Lower leg skin (tissue), 4 donors: ENCODE measurements around the gene SLC9A9. TPM values are rescaled to one million over a fixed set of nuclear protein-coding genes. Genes with fewer than 3 reads are reported as not detected.

ENCODE experiments used
- DNase-seq, 2 donors: peaks; one replicate each; pipeline ENCODE4 v3.0.0-alpha.2; 2019; ENCODE audit warnings: low spot score in 2 of 2
- H3K4me3 ChIP-seq: fragments of 200-600 bp; sonication (generic); 2 replicates; pipeline ENCODE4 v1.5.1; 2017; ENCODE audit warnings: mild to moderate bottlenecking, low read depth; ENCODE audit not compliant: poor library complexity, severe bottlenecking
- CTCF ChIP-seq, 3 donors: fragments of 450-650 bp; IDR thresholded peaks; one replicate each; pipeline ENCODE4 v1.5.1; 2016; ENCODE audit warnings: antibody characterized with exemption in 3 of 3, mild to moderate bottlenecking in 3 of 3, moderate library complexity in 2 of 3
- POLR2A ChIP-seq, 2 donors: fragments of 450-650 bp; IDR thresholded peaks; one replicate each; pipeline ENCODE4 v1.6.1; 2016 to 2017; ENCODE audit warnings: antibody characterized with exemption in 2 of 2, mild to moderate bottlenecking in 1 of 2, moderate library complexity in 1 of 2
- WGBS, 2 donors: methylation state at CpG; one replicate each; pipeline ENCODE4 v1.1.5; 2018; 5-methylcytosine and 5-hydroxymethylcytosine counted together
- intact Hi-C: fragments of 100-400 bp; cut with DNase I; formaldehyde crosslinking; loops from one replicate; pipeline ENCODE4 v1.15.0; 2023; ENCODE audit warnings: low total_unique reads
- total RNA-seq, 4 donors: library from RNA; depleted of rRNA; stranded (reverse); fragments of >200 nt; gene quantifications; one replicate each; pipeline ENCODE4 v1.1.0, GENCODE V29; 2016

SLC9A9 gene
- total RNA-seq, 4 donors from 2014 or later = 14.6 to 40.8 (median 23.7) TPM

- intact Hi-C loops = no loop called here
- TF ChIP-seq CTCF (IDR thresholded peaks at IDR 0.05) = no peak
- no peak for TF ChIP-seq POLR2A (IDR thresholded peaks at IDR 0.05)
- WGBS, 2 donors = 98 to 100% methylated on average over 2 of the region's 2 CpGs
- DNase-seq = no peak
- no peak overlapping the region for H3K4me3 ChIP-seq
These were observed 570.7 kb downstream of the SLC9A9 start for GRCh38 chr3:143277531-143277930.

- TF ChIP-seq CTCF (IDR thresholded peaks at IDR 0.05) (no peak), POLR2A (IDR thresholded peaks at IDR 0.05) (no peak)
- no peak for DNase-seq
- intact Hi-C loops = no loop called here
- no peak overlapping the region for H3K4me3 ChIP-seq
These were observed 571.7 kb downstream of the SLC9A9 start for GRCh38 chr3:143276592-143276991.

GRCh38 chr3:143273975-143274690, 574.1 kb downstream of the SLC9A9 start:
- no peak overlapping the region for H3K4me3 ChIP-seq
- DNase-seq = no peak
- WGBS, 2 donors = 85 to 92% methylated on average over 1 of the region's 1 CpG
- TF ChIP-seq POLR2A (IDR thresholded peaks at IDR 0.05) (no peak), CTCF (IDR thresholded peaks at IDR 0.05) (no peak)
- intact Hi-C loops = no loop called here

GRCh38 chr3:143271136-143271535, 577.1 kb downstream of the SLC9A9 start:
- intact Hi-C loops = no loop called here
- no peak overlapping the region for H3K4me3 ChIP-seq
- DNase-seq = no peak
- TF ChIP-seq POLR2A (IDR thresholded peaks at IDR 0.05) (no peak), CTCF (IDR thresholded peaks at IDR 0.05) (no peak)
- WGBS, 2 donors = 97 to 100% methylated on average over 2 of the region's 2 CpGs

- H3K4me3 ChIP-seq = no peak overlapping the region
- WGBS, 2 donors = 92 to 93% methylated on average over 3 of the region's 3 CpGs
- TF ChIP-seq POLR2A (IDR thresholded peaks at IDR 0.05) = no peak
- TF ChIP-seq CTCF (IDR thresholded peaks at IDR 0.05) = no peak
- no peak for DNase-seq
- intact Hi-C loops = no loop called here
These were observed 578.5 kb downstream of the SLC9A9 start for GRCh38 chr3:143269741-143270140.

GRCh38 chr3:143267989-143268388, 580.3 kb downstream of the SLC9A9 start:
- DNase-seq = no peak
- WGBS, 2 donors = 94 to 100% methylated on average over 1 of the region's 1 CpG
- no peak overlapping the region for H3K4me3 ChIP-seq
- TF ChIP-seq CTCF (IDR thresholded peaks at IDR 0.05) (no peak), POLR2A (IDR thresholded peaks at IDR 0.05) (no peak)
- intact Hi-C loops = no loop called here
